Stimulated activated naive CD8-positive, alpha-beta T cell treated with anti-CD3 and anti-CD28 coated beads, Interleukin-15, Interleukin-2, amounts not matched to agents 100 ng/mL and 50 ng/mL, for 24 hours (primary cell): ENCODE data around the gene AUTS2.

Experiments used
- H3K27ac Mint-ChIP-seq: one replicate; pipeline ENCODE4 v1.8.0; 2021; ENCODE audit warnings: mild to moderate bottlenecking, mixed read lengths
- H3K27me3 Mint-ChIP-seq: one replicate; pipeline ENCODE4 v1.8.0; 2021; ENCODE audit warnings: mixed read lengths
- H3K36me3 Mint-ChIP-seq: one replicate; pipeline ENCODE4 v1.8.0; 2021; ENCODE audit warnings: low read depth, mixed read lengths
- H3K4me1 Mint-ChIP-seq: one replicate; pipeline ENCODE4 v1.8.0; 2021; ENCODE audit warnings: low read depth, mixed read lengths
- H3K4me3 Mint-ChIP-seq: one replicate; pipeline ENCODE4 v1.8.0; 2021; ENCODE audit warnings: mild to moderate bottlenecking, mixed read lengths
- H3K9me3 Mint-ChIP-seq: one replicate; pipeline ENCODE4 v1.8.0; 2021; ENCODE audit warnings: mixed read lengths

AUTS2 gene

DNA sequence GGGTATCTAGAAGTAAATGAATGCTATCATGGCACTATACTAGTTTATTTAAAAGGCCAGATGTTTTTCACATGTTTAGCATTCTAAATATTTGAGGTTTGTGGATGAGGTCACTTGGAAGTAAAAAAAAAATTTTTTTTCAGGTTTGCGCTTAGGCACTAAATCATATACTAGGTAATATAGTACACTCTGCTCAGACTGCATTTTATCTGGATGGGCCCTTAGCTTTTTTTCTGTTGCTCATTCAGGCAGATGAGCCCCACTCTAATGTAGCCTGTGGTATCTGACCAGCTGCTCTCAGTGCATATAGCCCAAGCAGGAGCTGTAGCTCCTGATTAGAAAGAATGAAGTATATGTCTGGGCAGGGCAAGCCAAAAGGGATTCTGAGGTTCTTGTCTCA is 210.1 kb downstream of the AUTS2 start:
- Mint-ChIP-seq H3K4me1 (no peaks in the 10 kb centered on the region), H3K27ac (no peak overlapping the region), H3K9me3 (no peaks in the 10 kb centered on the region), H3K27me3 (no peaks in the 10 kb centered on the region), H3K4me3 (no peak overlapping the region), H3K36me3 (no peaks in the 10 kb centered on the region)

DNA sequence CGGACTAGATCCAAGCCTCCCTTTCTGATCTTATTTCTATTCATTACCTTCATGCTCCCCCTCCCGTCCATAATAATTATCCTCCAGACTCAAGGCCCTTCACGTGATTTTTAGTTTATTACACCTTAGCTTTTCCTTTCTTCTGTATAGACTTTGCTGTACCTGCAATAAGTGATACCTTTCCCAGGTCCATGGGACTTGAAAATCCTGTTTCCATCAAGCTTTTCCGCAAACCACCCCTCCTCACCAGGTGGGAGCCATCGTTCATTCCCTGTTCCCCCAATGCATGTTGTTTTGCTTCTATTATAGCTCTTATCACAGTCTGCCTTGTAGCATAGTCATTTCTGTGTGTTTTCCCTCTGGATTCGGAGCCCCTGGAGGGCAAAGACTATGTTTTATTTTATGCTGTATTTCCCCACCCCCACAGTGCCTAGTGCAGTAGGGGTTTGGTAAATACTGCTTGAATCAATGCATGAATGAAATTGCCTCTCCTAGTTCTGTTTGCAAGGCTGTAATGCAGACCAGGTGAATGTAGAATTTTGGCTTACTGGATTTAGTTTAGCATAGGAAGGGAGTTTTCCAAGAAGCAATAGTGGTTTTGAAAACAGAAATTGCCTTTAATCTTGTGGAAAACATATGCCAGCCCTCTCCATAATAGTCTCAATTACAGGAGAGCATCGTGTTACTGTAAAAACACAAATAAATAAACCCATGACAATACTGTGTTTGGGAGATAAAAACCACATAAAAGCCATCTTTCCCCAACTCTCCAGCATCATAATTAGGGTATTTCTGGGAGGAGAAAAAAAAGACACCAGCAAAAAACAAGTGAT is 213.4 kb downstream of the AUTS2 start:
- H3K27me3 Mint-ChIP-seq, result no peaks in the 10 kb centered on the region
- no peaks in the 10 kb centered on the region for H3K9me3 Mint-ChIP-seq
- H3K36me3 Mint-ChIP-seq, result no peaks in the 10 kb centered on the region
- H3K4me1 Mint-ChIP-seq, result no peaks in the 10 kb centered on the region
- no peak overlapping the region for H3K27ac Mint-ChIP-seq
- H3K4me3 Mint-ChIP-seq, result no peak overlapping the region

DNA sequence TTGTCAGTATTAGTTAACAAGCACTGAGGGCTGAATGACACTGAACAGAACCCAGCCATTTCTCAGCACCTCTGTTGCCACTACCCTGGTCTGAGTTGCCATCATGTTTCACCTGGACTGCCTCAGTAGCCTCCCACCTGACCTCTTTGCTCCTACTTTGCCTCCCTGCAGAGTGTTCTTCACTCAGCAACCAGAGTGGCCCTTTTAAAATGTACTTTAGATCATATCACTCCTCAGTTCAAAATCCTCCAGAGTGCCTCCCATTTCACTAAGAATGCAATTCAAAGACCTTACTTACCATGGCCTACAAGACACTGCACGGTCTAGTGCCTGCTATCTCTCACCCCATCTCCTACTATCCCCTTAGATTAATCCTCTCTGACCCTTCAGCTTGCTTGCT is 214.5 kb downstream of the AUTS2 start:
- H3K9me3 Mint-ChIP-seq, result no peaks in the 10 kb centered on the region
- no peak overlapping the region for H3K4me3 Mint-ChIP-seq
- H3K27me3 Mint-ChIP-seq, result no peaks in the 10 kb centered on the region
- H3K36me3 Mint-ChIP-seq, result no peaks in the 10 kb centered on the region
- H3K27ac Mint-ChIP-seq, result no peak overlapping the region
- H3K4me1 Mint-ChIP-seq, result no peaks in the 10 kb centered on the region

GRCh38 chr7:69813637-69814240 is 215.5 kb downstream of the AUTS2 start:
- Mint-ChIP-seq H3K27me3 (no peaks in the 10 kb centered on the region), H3K9me3 (no peaks in the 10 kb centered on the region), H3K36me3 (no peaks in the 10 kb centered on the region), H3K27ac (no peak overlapping the region), H3K4me1 (no peaks in the 10 kb centered on the region), H3K4me3 (no peak overlapping the region)

- no peaks in the 10 kb centered on the region for H3K9me3 Mint-ChIP-seq
- H3K27ac Mint-ChIP-seq, result no peak overlapping the region
- H3K36me3 Mint-ChIP-seq, result no peaks in the 10 kb centered on the region
- H3K4me1 Mint-ChIP-seq, result no peaks in the 10 kb centered on the region
- no peaks in the 10 kb centered on the region for H3K27me3 Mint-ChIP-seq
- H3K4me3 Mint-ChIP-seq, result no peak overlapping the region
Observed at GRCh38 chr7:69814421-69814962, 216.2 kb downstream of the AUTS2 start.

GRCh38 chr7:69816501-69816900 is 218.2 kb downstream of the AUTS2 start:
- no peak overlapping the region for H3K4me3 Mint-ChIP-seq
- H3K27me3 Mint-ChIP-seq, result no peaks in the 10 kb centered on the region
- no peaks in the 10 kb centered on the region for H3K4me1 Mint-ChIP-seq
- no peak overlapping the region for H3K27ac Mint-ChIP-seq
- no peaks in the 10 kb centered on the region for H3K36me3 Mint-ChIP-seq
- no peaks in the 10 kb centered on the region for H3K9me3 Mint-ChIP-seq

DNA sequence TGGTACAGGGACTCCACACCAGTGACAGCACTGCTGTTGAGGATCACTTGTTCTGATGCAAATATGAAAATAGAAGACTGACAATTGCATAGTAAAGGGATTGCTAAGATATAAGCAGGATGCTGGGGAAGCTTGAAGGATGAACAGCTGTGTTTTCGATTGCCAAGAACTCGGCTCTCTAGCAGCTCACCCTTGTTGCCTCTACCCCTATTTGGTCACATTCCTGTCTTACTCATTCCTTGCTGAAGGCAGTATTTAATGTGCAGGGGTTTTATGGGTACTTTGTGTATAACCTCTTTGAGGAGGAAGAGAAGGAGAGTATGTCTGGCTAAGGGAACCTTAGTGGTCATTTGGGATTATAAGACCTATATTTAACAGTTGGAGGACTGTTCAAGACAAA is 218.8 kb downstream of the AUTS2 start:
- no peak overlapping the region for H3K27ac Mint-ChIP-seq

DNA sequence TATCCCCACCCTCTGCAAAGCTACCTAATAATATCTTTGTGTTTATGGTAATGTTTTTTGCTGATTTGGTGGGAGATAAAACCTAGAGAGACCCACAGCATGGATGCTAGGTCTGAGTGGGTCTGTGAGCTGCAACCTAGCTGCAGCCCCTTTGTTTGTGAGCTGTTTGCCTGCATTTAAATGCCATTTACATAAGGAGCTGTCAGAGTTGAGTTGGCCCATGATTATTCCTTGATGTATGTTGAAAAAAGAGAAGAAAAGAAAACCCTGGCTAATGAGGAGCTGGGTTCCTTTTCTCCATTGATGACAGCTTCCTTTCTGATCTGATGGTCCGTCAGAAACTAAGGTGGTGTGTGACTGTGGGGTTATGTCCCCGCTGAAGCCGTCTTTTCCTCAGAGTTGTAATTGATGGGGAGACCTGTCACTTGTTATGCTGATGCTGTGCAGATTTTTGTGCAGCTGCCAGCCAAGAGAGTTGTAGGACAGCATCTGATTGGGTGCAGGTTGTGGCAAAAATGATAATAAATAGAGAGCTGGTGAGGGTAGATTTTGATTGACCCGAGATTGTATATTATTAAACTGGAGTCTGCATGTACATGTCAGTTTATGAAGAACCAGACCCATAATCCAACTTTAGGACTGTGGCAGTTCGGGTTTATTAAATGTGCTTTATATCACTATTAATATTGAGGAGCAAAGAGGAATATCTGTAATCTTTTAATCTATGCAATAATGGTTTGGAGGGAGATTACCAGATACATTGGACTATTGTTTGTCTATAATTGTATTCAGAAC is 219.8 kb downstream of the AUTS2 start:
- H3K4me1 Mint-ChIP-seq, result no peaks in the 10 kb centered on the region
- no peak overlapping the region for H3K27ac Mint-ChIP-seq
- H3K27me3 Mint-ChIP-seq, result no peaks in the 10 kb centered on the region
- H3K4me3 Mint-ChIP-seq, result no peak overlapping the region
- H3K9me3 Mint-ChIP-seq, result no peaks in the 10 kb centered on the region
- no peaks in the 10 kb centered on the region for H3K36me3 Mint-ChIP-seq

More for the DNA sequence above, 218.8 kb downstream of the AUTS2 start:
- Mint-ChIP-seq H3K4me3 (no peak overlapping the region), H3K27me3 (no peaks in the 10 kb centered on the region), H3K9me3 (no peaks in the 10 kb centered on the region), H3K4me1 (no peaks in the 10 kb centered on the region), H3K36me3 (no peaks in the 10 kb centered on the region)

DNA sequence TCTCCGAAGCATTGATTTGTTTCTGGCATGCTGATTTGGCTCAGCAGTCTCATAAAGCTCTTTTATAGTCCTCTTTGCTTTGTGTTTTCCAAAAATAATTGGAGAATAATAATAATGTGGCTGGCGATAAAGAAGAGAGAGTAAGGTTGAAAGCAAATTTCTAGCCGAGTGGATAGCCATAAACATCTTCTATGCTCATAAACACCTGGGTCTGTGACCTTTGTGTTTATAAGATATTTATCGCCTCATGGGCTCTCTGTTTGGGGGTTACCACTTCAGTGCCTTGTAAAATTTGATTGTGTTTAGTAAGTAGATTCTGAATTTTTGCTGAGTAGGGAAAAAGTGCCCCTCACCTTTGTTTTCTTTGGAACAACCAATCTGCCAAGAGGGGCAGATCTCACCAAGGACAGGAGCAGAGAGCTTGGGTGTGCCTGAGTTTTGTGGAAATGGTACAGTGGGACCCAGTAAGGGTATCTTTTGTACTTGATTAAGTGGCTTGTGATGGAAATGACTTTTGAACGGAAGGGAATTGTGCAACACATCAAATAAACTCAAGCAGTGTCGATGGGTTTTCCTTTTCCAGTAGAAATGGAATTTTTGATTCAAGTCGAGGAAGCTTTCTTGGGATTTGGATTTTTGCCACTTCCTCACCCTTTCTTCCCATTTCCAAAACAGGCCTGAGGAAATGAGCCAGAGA is 220.5 kb downstream of the AUTS2 start:
- Mint-ChIP-seq H3K4me1 (peaks cover 4% of the 10 kb centered on the region), H3K27ac (no peak overlapping the region), H3K27me3 (no peaks in the 10 kb centered on the region), H3K9me3 (no peaks in the 10 kb centered on the region), H3K36me3 (no peaks in the 10 kb centered on the region), H3K4me3 (no peak overlapping the region)

DNA sequence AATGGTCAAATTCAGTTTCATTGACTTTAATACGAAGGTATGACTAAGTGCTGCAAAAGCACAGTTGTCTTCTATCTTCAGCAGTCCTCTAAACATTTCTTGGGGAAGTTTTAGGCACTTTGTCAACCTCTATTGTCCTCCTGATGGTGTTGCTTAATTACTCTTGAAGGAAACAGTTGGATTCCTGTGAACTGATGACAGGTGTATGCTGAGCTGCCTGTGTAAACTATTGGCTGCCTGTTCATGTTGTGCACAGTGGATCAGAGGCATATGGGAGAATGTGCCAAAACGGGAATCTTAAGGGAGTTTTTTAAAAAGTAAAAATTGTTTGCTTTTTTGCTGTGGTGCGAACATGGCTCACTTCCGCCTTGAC is 221.0 kb downstream of the AUTS2 start:
- no peaks in the 10 kb centered on the region for H3K9me3 Mint-ChIP-seq
- no peak overlapping the region for H3K4me3 Mint-ChIP-seq
- H3K36me3 Mint-ChIP-seq, result no peaks in the 10 kb centered on the region
- peaks cover 8% of the 10 kb centered on the region for H3K4me1 Mint-ChIP-seq
- H3K27me3 Mint-ChIP-seq, result no peaks in the 10 kb centered on the region
- H3K27ac Mint-ChIP-seq, result no peak overlapping the region

- no peak overlapping the region for H3K4me3 Mint-ChIP-seq
- H3K4me1 Mint-ChIP-seq, result peaks cover 21% of the 10 kb centered on the region
Observed at GRCh38 chr7:69820479-69821192, 222.4 kb downstream of the AUTS2 start.

DNA sequence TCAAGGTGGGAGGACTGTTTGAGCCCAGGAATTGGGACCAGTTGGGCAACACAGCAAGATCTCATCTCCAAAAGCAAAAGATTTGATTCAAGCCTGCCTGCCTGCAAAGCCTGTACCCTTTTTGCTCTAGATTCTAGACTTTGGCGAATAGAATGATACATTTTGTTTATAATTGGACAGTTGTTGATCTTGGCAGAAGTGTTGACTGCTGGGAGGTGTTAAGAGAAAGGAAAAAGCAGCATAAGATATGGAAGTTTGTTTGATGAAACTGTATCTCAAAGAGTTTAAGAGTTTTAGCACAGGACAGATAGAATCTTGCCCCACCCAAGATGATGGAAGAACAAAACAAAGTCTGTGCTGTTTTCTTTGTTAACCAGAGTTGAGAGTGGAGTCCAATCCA is 224.1 kb downstream of the AUTS2 start:
- Mint-ChIP-seq H3K36me3 (no peaks in the 10 kb centered on the region), H3K4me3 (no peak overlapping the region)

More at GRCh38 chr7:69820479-69821192, 222.4 kb downstream of the AUTS2 start:
- Mint-ChIP-seq H3K9me3 (no peaks in the 10 kb centered on the region), H3K36me3 (no peaks in the 10 kb centered on the region), H3K27ac (no peak overlapping the region), H3K27me3 (no peaks in the 10 kb centered on the region)

DNA sequence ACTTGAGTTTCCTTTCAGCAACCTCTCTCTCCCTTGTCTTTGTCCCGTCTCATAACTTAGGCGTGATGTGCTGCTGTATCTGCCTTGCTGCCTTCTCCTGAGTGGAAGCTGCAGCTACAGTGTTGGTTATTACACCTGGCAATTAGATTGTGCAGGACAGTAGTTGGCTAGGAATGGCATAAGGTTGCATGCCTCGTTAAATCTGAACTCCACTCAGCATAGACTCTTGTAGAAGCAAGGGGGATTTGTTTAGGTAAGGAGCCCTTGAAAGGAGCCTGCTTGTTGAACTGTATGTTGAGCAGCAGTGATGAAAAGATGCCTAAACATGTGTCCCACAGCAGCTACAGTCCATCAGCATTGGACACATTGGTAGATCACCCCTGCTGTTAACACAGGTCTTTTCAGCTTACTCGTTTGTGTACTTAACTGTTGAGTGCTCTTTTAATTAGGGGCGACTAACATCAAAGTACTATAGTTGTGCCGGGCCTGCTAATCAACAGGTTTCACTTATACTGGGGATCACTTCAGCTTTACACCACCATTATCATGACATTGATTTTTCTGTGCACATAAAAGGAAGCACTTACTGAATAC is 225.0 kb downstream of the AUTS2 start:
- Mint-ChIP-seq H3K27me3 (peaks cover 4% of the 10 kb centered on the region), H3K9me3 (no peaks in the 10 kb centered on the region), H3K36me3 (no peaks in the 10 kb centered on the region), H3K27ac (no peak overlapping the region), H3K4me1 (peaks cover 47% of the 10 kb centered on the region), H3K4me3 (peak overlapping the region; percentile 77)

More for the DNA sequence above, 224.1 kb downstream of the AUTS2 start:
- H3K4me1 Mint-ChIP-seq, result peaks cover 38% of the 10 kb centered on the region
- peaks cover 4% of the 10 kb centered on the region for H3K27me3 Mint-ChIP-seq
- H3K9me3 Mint-ChIP-seq, result no peaks in the 10 kb centered on the region
- no peak overlapping the region for H3K27ac Mint-ChIP-seq
